Astrocyte of the cerebellum (primary cell): ENCODE results near the gene TECTA.

ENCODE experiments used
- DNase-seq: peaks from one replicate; pipeline ENCODE4 v3.0.0-alpha.2; 2011; ENCODE audit warnings: low read depth
- H3K4me3 ChIP-seq: 2 replicates; pipeline ENCODE4 v1.5.1; 2011; ENCODE audit warnings: mild to moderate bottlenecking, low read depth, low read length, moderate library complexity
- in situ Hi-C: cut with HindIII; loops from 2 replicates; pipeline ENCODE4 v1.10.0; 2017; ENCODE audit warnings: low sequenced_read_pairs
- TF ChIP-seq, protein P1 (sequence below): IDR thresholded peaks from 2 replicates; pipeline ENCODE4 v1.5.1; 2012; ENCODE audit warnings: low read length, low read depth, moderate library complexity, mild to moderate bottlenecking; ENCODE audit errors: missing control alignments

Gene TECTA

DNA sequence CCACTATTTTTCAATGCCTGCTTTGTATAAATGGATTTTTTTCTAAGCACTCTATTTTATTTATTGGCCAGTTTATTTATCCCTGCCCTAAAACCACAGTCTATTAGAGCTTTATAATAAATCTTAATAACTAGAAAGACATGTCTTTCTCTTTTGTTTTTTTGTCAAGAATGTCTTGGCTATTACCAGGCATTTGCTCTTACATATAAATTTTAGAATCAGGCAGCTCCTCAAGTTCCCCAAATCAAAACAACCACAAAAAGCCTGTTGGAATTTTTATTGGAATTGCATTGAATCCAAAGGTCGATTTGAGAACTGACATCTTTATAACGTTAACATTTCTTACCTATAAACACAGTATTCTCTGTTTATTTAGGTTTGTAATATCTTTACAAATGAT lies 105.8 kb downstream of the TECTA start:
- in situ Hi-C loops, result no loop called here
- TF ChIP-seq, protein P1, sequence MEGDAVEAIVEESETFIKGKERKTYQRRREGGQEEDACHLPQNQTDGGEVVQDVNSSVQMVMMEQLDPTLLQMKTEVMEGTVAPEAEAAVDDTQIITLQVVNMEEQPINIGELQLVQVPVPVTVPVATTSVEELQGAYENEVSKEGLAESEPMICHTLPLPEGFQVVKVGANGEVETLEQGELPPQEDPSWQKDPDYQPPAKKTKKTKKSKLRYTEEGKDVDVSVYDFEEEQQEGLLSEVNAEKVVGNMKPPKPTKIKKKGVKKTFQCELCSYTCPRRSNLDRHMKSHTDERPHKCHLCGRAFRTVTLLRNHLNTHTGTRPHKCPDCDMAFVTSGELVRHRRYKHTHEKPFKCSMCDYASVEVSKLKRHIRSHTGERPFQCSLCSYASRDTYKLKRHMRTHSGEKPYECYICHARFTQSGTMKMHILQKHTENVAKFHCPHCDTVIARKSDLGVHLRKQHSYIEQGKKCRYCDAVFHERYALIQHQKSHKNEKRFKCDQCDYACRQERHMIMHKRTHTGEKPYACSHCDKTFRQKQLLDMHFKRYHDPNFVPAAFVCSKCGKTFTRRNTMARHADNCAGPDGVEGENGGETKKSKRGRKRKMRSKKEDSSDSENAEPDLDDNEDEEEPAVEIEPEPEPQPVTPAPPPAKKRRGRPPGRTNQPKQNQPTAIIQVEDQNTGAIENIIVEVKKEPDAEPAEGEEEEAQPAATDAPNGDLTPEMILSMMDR, result no peak

DNA sequence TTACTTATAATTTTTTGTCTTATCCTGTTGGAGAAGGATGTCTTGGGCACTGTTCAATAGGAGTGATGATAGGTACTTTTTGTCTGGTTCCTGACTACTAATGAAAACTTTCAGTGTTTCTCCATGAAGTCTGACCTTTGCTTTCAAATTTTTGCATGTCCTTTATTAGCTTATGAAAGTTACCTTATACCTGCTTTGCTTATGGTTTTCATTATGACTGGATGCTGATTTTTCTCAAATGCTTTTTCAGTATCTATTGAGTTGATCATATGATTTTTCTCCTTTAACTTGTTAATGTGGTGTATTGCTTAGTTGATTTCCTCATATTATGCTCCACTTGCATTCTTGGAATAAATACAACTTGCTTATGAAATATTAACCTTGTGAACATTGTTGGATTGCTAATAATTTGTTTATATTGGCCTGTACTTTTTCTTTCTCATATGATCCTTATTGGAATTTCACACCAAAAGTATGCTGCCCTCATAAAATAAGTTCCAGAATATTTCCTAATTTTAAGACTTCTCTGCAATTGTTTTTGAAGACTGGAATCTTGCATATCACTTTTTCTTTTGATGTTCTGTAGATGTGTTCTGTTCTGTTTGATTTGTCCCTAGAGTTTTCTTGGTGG lies 106.6 kb downstream of the TECTA start:
- in situ Hi-C loops, result no loop called here
- DNase-seq, result no peak
- no peak overlapping the region for H3K4me3 ChIP-seq
- TF ChIP-seq, protein P1, result no peak

More for the DNA sequence above, 105.8 kb downstream of the TECTA start:
- H3K4me3 ChIP-seq, result no peak overlapping the region
- DNase-seq, result no peak

DNA sequence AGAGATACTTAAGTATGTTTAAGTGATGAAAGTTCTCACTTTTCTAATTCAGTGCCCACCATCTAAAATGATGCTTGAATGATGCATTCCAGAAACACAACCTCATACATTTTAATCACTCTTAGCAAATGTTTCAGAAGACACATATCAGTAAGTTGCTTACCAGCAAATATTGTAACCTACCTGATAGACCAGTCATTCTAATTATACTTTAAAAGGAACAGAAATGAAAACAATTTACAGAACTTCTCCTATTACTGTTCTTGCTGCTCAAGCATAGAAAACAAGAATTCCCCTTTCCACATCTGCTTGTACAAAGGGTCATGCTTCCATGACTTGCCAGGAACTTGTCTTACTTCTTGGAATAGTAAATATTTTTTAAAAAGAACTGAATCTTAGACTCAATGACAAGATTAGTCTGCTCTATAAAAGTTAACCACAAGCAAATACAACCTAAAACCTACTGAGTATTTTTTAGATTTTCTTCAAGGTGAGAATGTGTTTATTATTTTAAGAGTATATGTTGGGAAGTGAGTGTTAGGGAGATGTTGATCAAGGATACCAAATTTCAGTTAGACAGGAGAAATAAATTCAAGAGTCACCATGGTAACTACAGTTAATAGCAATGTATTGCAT lies 109.5 kb downstream of the TECTA start:
- H3K4me3 ChIP-seq, result no peak overlapping the region
- TF ChIP-seq, protein P1, result no peak
- DNase-seq, result no peak
- in situ Hi-C loops, result no loop called here

DNA sequence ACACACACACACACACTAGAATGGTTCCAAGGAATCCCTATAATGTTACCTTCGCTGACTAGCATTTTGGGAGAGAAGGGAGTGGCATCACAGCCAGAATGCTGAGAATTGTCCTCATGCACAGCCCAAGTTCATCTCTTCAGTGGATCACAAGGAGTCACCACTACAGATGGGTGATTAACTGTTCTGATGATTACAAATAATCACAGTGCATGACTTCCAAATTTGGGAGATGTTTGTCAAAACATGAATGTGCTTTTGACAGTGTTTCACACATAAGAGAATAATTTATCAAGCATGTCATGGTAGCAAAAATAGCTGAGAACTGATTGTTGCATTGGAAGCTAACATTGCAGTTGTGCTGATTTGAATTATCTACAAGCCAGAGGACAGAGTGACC lies 110.6 kb downstream of the TECTA start:
- in situ Hi-C loops, result no loop called here
- TF ChIP-seq, protein P1, result no peak
- no peak overlapping the region for H3K4me3 ChIP-seq
- no peak for DNase-seq

DNA sequence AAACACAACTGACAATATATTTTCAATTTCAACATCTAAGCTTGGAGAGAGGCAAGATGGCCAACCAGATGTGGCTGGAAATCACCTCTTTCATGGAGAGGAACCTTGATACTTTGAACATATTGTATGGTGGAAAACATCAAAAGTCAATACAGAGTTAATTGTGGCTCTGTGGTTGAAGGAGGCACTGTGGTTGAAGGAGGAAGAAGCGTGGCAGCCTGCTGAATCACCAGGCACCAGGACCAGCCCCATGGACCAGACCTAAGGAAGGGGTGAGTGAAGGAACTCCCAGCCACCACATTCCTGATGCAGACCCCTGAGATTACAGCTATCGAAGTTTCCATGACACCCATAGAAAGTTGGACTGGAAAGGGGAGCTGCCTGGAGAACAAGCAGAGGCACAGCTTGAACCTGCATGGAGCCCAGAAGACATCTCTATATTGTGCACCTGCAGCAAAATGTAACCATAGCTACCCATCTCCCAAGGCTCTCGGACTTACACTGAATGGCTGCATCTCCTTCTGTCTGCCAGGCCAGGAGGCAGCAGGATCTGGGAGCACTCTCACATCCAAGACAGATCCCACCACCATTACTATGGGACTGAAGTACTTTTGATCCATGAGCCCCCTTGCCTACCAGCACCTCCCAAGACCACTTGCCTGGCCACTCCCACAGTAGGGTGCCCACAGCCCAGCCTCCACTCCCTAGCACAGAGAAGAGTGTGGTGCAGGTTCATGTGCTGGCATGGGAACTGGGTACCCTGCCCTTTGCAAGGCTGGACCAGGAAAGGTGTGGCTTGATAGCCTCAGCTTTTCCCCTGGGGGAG lies 111.7 kb downstream of the TECTA start:
- H3K4me3 ChIP-seq, result no peak overlapping the region
- in situ Hi-C loops, result no loop called here
- no peak for DNase-seq
- TF ChIP-seq, protein P1, result no peak

DNA sequence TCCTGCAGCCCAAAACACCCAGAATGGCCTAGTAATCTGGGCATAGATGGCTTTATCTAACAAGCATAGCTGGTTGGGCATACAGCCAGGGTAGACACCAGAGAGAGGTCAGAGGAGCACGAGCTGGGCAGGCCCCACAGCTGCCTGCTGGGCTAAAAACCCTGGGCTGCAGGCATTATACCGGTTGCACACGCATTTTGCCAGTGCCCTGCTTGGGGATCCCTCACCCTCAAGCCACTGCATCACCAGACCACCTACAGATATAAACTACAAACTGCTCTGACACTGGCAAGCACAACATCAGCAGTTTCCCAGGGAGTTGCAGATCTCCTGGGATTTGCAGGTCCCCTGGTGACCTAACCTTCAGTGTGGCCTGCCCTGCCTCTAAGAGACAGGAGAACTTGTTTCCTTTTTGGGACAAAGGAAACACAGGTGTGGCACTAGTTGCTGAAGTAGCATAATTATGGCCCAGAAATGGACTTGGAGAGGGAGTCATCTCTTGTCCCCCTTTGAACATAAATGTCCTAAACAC lies 112.4 kb downstream of the TECTA start:
- TF ChIP-seq, protein P1, result no peak
- in situ Hi-C loops, result no loop called here
- no peak for DNase-seq
- no peak overlapping the region for H3K4me3 ChIP-seq
